WTC11 (cell line): ENCODE data around the gene SHISAL1. TPM values are rescaled to one million over a fixed set of nuclear protein-coding genes. Genes with fewer than 3 reads are reported as not detected.

Experiments
- ATAC-seq: fragments of 200-7000 bp; cut with Tn5 transposase; 2 replicates; pipeline ENCODE4 v1.10.0; 2021; ENCODE audit warnings: mild to moderate bottlenecking, moderate library complexity
- CTCF ChIA-PET: fragments of 300-600 bp; sonication (Branson Sonifier 250); formaldehyde crosslinking; loops from one replicate; lab custom pipeline; 2021; ENCODE audit warnings: antibody characterized with exemption; lab: Charles Lee
- POLR2A ChIA-PET: fragments of 350-600 bp; sonication (Branson Sonifier 250); formaldehyde crosslinking; loops from one replicate; lab custom pipeline; 2021; ENCODE audit warnings: antibody characterized with exemption; lab: Charles Lee
- DNase-seq: peaks from one replicate; pipeline ENCODE4 v3.0.0; 2021; ENCODE audit warnings: low spot score
- H3K27ac Mint-ChIP-seq: 2 replicates; pipeline ENCODE4 v1.8.0; 2021; ENCODE audit warnings: mixed read lengths
- H3K27me3 Mint-ChIP-seq: 2 replicates; pipeline ENCODE4 v1.8.0; 2021; ENCODE audit warnings: low read depth, mild to moderate bottlenecking, moderate library complexity, mixed read lengths
- H3K36me3 Mint-ChIP-seq: 2 replicates; pipeline ENCODE4 v1.8.0; 2021; ENCODE audit warnings: mixed read lengths
- H3K4me1 Mint-ChIP-seq: 2 replicates; pipeline ENCODE4 v1.8.0; 2022; ENCODE audit warnings: mixed read lengths
- H3K4me3 Mint-ChIP-seq: 2 replicates; pipeline ENCODE4 v1.8.0; 2021; ENCODE audit warnings: mild to moderate bottlenecking, moderate library complexity, mixed read lengths
- H3K9me3 Mint-ChIP-seq: 2 replicates; pipeline ENCODE4 v1.8.0; 2021; ENCODE audit warnings: mixed read lengths
- AFF4 ChIP-seq: sonication (generic); formaldehyde crosslinking; IDR thresholded peaks from 2 replicates; pipeline ENCODE4 v1.8.1; 2023; ENCODE audit warnings: mild to moderate bottlenecking, missing genetic modification reagents, borderline replicate concordance
- ARID4B ChIP-seq: sonication (generic); formaldehyde crosslinking; IDR thresholded peaks from 2 replicates; pipeline ENCODE4 v1.8.0; 2023; ENCODE audit warnings: missing genetic modification reagents, mild to moderate bottlenecking, borderline replicate concordance
- CREM ChIP-seq: sonication (generic); formaldehyde crosslinking; IDR thresholded peaks from 2 replicates; pipeline ENCODE4 v1.8.1; 2022; ENCODE audit warnings: mild to moderate bottlenecking, missing genetic modification reagents, moderate library complexity
- ELF4 ChIP-seq: sonication (generic); formaldehyde crosslinking; IDR thresholded peaks from 2 replicates; pipeline ENCODE4 v1.8.1; 2022; ENCODE audit warnings: low read depth, mild to moderate bottlenecking, moderate library complexity, missing genetic modification reagents
- ERG ChIP-seq: fragments of 250-450 bp; sonication (Bioruptor Pico); IDR thresholded peaks from 2 replicates; pipeline ENCODE4 v1.8.0; 2021; ENCODE audit warnings: mild to moderate bottlenecking
- ETV6 ChIP-seq: sonication (generic); formaldehyde crosslinking; IDR thresholded peaks from 2 replicates; pipeline ENCODE4 v1.8.1; 2022; ENCODE audit warnings: mild to moderate bottlenecking, missing genetic modification reagents
- FOXK1 ChIP-seq: sonication (generic); formaldehyde crosslinking; IDR thresholded peaks from 2 replicates; pipeline ENCODE4 v1.8.0; 2022; ENCODE audit warnings: mild to moderate bottlenecking, moderate library complexity, missing genetic modification reagents
- GABPB1 ChIP-seq: sonication (generic); formaldehyde crosslinking; IDR thresholded peaks from 2 replicates; pipeline ENCODE4 v1.8.1; 2023; ENCODE audit warnings: mild to moderate bottlenecking, missing genetic modification reagents
- IRF1 ChIP-seq: sonication (generic); formaldehyde crosslinking; IDR thresholded peaks from 2 replicates; pipeline ENCODE4 v1.8.0; 2023; ENCODE audit warnings: missing genetic modification reagents
- OVOL2 ChIP-seq: fragments of 250-450 bp; sonication (Bioruptor Pico); IDR thresholded peaks from 2 replicates; pipeline ENCODE4 v1.9.0; 2021; ENCODE audit warnings: mild to moderate bottlenecking, borderline replicate concordance
- PRDM15 ChIP-seq: sonication (generic); formaldehyde crosslinking; IDR thresholded peaks from 2 replicates; pipeline ENCODE4 v1.8.0; 2022; ENCODE audit warnings: missing genetic modification reagents
- TEAD4 ChIP-seq: sonication (generic); formaldehyde crosslinking; IDR thresholded peaks from 2 replicates; pipeline ENCODE4 v1.8.0; 2022; ENCODE audit warnings: mild to moderate bottlenecking, missing genetic modification reagents
- ZNF317 ChIP-seq: sonication (generic); formaldehyde crosslinking; IDR thresholded peaks from 2 replicates; pipeline ENCODE4 v1.8.1; 2023; ENCODE audit warnings: low read depth, mild to moderate bottlenecking, moderate library complexity, missing genetic modification reagents, borderline replicate concordance
- ZNF671 ChIP-seq: fragments of 250-450 bp; sonication (Bioruptor Pico); IDR thresholded peaks from 2 replicates; pipeline ENCODE4 v1.8.0; 2021; ENCODE audit warnings: mild to moderate bottlenecking
- total RNA-seq: library from RNA; stranded (reverse); gene quantifications from 3 replicates; pipeline ENCODE4 v1.2.3, GENCODE V29; 2021

Gene SHISAL1
- total RNA-seq, 1 experiment from 2014 or later: 2.7 TPM

GRCh38 chr22:44259366-44260215 is 53.2 kb downstream of the SHISAL1 start:
- DNase-seq (peak; percentile 9), ATAC-seq (no peak)
- peaks cover 28% of the 10 kb centered on the region for H3K4me1 Mint-ChIP-seq
- H3K9me3 Mint-ChIP-seq: peaks cover 26% of the 10 kb centered on the region
- TF ChIP-seq IRF1 (CRISPR knock-in tag): no peak
- no peak for TF ChIP-seq ARID4B (CRISPR knock-in tag)
- no peak for TF ChIP-seq ELF4 (CRISPR knock-in tag)
- TF ChIP-seq PRDM15: no peak
- TF ChIP-seq FOXK1 (CRISPR knock-in tag): no peak
- TF ChIP-seq ETV6 (CRISPR knock-in tag): no peak
- TF ChIP-seq OVOL2: no peak
- no peak for TF ChIP-seq AFF4
- no peak for TF ChIP-seq ERG
- no peak for TF ChIP-seq TEAD4 (CRISPR knock-in tag)
- TF ChIP-seq ZNF317 (CRISPR knock-in tag): no peak
- no peak for TF ChIP-seq GABPB1 (CRISPR knock-in tag)
- no peak for TF ChIP-seq CREM (CRISPR knock-in tag)
- no peak for TF ChIP-seq ZNF671 (CRISPR knock-in tag)
- no peak overlapping the region for H3K4me3 Mint-ChIP-seq
- ChIA-PET POLR2A (interaction anchor here (0.6 kb wide), 1 partner anchor 284 kb away, joined by 3 read pairs; no protein-coding TSS in a partner anchor), CTCF (no interaction called here)
- no peaks in the 10 kb centered on the region for H3K27me3 Mint-ChIP-seq
- peaks cover 9% of the 10 kb centered on the region; the same call in 1 of the 2 replicates for H3K36me3 Mint-ChIP-seq
- no peak overlapping the region for H3K27ac Mint-ChIP-seq
